ENCODE data around the gene UGT1A8.
"Not testable (repeated sequence)": the region's sequence is repeated elsewhere in the genome, so short reads cannot be mapped to it uniquely, and the experiment has no call there.

UGT1A8 gene

GRCh38 chr2:233604826-233605225 lies 12.6 kb upstream of the UGT1A8 start:
- TF ChIP-seq EZH2phosphoT487 (IDR thresholded peaks at IDR 0.05; ENCODE audit: low read depth) (no peak), CTCF (IDR thresholded peaks at IDR 0.05; ENCODE audit: low read depth, low read length) (no peak)
- H3K27ac ChIP-seq (ENCODE audit: low read length): no peak overlapping the region
- H2AFZ ChIP-seq (ENCODE audit: low read depth, low read length): no peak overlapping the region

DNA sequence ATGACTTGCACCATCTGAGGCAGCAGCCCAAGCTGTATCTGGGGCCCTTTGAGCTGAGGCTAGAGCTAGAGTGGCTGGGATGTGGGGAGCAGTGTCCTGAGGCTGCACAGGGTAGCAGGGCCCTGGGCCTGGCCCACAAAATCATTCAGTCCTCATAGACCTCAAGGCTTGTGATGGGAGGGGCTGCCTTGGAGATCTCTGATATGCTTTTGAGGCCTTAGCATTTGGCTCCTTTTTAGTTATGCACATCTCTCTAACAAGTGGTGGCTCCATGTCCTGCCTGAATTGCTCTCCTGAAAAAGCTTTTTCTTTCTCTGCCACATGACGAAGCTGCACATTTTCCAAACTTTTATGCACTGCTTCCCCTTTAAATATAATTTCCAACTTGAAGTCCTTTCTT lies 11.8 kb upstream of the UGT1A8 start:
- H3K36me3 ChIP-seq (replicated peaks; ENCODE audit: low read depth, low read length): no peaks in the 10 kb centered on the region
- H4K20me1 ChIP-seq (ENCODE audit: insufficient read depth, low read length): no peaks in the 10 kb centered on the region
- H3K4me2 ChIP-seq (ENCODE audit: low read length): no peak overlapping the region
- H3K9ac ChIP-seq (ENCODE audit: low read length): no peak overlapping the region
- TF ChIP-seq EZH2phosphoT487 (IDR thresholded peaks at IDR 0.05; ENCODE audit: low read depth): no peak
- TF ChIP-seq CTCF (IDR thresholded peaks at IDR 0.05; ENCODE audit: low read depth, low read length): no peak
- no peak overlapping the region for H3K4me3 ChIP-seq (ENCODE audit: low read length)
- H3K79me2 ChIP-seq (ENCODE audit: low read length): no peaks in the 10 kb centered on the region
- no peaks in the 10 kb centered on the region for H3K4me1 ChIP-seq (ENCODE audit: low read length)
- H3K27me3 ChIP-seq (ENCODE audit: low read depth, low read length): no peaks in the 10 kb centered on the region
- H3K9me3 ChIP-seq (ENCODE audit: insufficient read depth, low read length): no peaks in the 10 kb centered on the region
- no peak overlapping the region for H3K27ac ChIP-seq (ENCODE audit: low read length)
- no peak overlapping the region for H2AFZ ChIP-seq (ENCODE audit: low read depth, low read length)

More at GRCh38 chr2:233604826-233605225, 12.6 kb upstream of the UGT1A8 start:
- no peak overlapping the region for H3K4me2 ChIP-seq (ENCODE audit: low read length)
- H3K4me1 ChIP-seq (ENCODE audit: low read length): no peaks in the 10 kb centered on the region
- H3K9ac ChIP-seq (ENCODE audit: low read length): no peak overlapping the region
- H3K9me3 ChIP-seq (ENCODE audit: insufficient read depth, low read length): no peaks in the 10 kb centered on the region
- H3K27me3 ChIP-seq (ENCODE audit: low read depth, low read length): no peaks in the 10 kb centered on the region
- no peak overlapping the region for H3K4me3 ChIP-seq (ENCODE audit: low read length)
- H4K20me1 ChIP-seq (ENCODE audit: insufficient read depth, low read length): no peaks in the 10 kb centered on the region
- no peaks in the 10 kb centered on the region for H3K79me2 ChIP-seq (ENCODE audit: low read length)
- H3K36me3 ChIP-seq (replicated peaks; ENCODE audit: low read depth, low read length): no peaks in the 10 kb centered on the region

DNA sequence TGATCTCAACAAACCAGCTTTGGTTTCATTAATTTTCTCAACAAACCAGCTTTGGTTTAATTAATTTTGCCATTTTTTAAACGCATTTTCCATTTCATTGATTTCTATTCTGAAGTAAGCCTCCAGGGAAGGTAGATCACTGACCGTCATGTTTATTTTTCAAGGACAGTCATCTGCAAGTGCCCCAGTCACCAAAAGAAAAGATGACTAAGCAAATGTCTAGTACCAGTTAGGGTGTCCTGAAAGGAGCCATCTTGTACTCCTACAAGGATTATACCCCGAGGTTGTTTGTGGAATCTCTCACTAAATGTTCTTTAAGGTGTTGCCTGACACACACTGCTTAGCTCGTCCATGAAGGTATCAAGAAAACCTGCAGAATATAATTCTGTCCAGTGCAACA lies 6.1 kb upstream of the UGT1A8 start:
- H2AFZ ChIP-seq (ENCODE audit: low read depth, low read length): no peak overlapping the region
- no peaks in the 10 kb centered on the region for H3K9me3 ChIP-seq (ENCODE audit: insufficient read depth, low read length)
- H4K20me1 ChIP-seq (ENCODE audit: insufficient read depth, low read length): no peaks in the 10 kb centered on the region
- H3K36me3 ChIP-seq (replicated peaks; ENCODE audit: low read depth, low read length): no peaks in the 10 kb centered on the region
- no peak overlapping the region for H3K9ac ChIP-seq (ENCODE audit: low read length)
- TF ChIP-seq CTCF (IDR thresholded peaks at IDR 0.05; ENCODE audit: low read depth, low read length) (no peak), EZH2phosphoT487 (IDR thresholded peaks at IDR 0.05; ENCODE audit: low read depth) (no peak)
- no peaks in the 10 kb centered on the region for H3K27me3 ChIP-seq (ENCODE audit: low read depth, low read length)
- no peaks in the 10 kb centered on the region for H3K4me1 ChIP-seq (ENCODE audit: low read length)
- no peaks in the 10 kb centered on the region for H3K79me2 ChIP-seq (ENCODE audit: low read length)
- no peak overlapping the region for H3K4me3 ChIP-seq (ENCODE audit: low read length)
- no peak overlapping the region for H3K27ac ChIP-seq (ENCODE audit: low read length)
- H3K4me2 ChIP-seq (ENCODE audit: low read length): no peak overlapping the region

GRCh38 chr2:233620204-233620603 lies 2.8 kb downstream of the UGT1A8 start:
- Histone ChIP-seq H3K4me3 (ENCODE audit: low read length) (no peak overlapping the region), H4K20me1 (ENCODE audit: insufficient read depth, low read length) (no peaks in the 10 kb centered on the region), H3K4me2 (ENCODE audit: low read length) (no peak overlapping the region), H3K9me3 (ENCODE audit: insufficient read depth, low read length) (no peaks in the 10 kb centered on the region), H3K27me3 (ENCODE audit: low read depth, low read length) (no peaks in the 10 kb centered on the region), H3K9ac (ENCODE audit: low read length) (no peak overlapping the region), H3K79me2 (ENCODE audit: low read length) (no peaks in the 10 kb centered on the region), H2AFZ (ENCODE audit: low read depth, low read length) (no peak overlapping the region), H3K27ac (ENCODE audit: low read length) (no peak overlapping the region), H3K36me3 (replicated peaks; ENCODE audit: low read depth, low read length) (no peaks in the 10 kb centered on the region), H3K4me1 (ENCODE audit: low read length) (no peaks in the 10 kb centered on the region)
- TF ChIP-seq CTCF (IDR thresholded peaks at IDR 0.05; ENCODE audit: low read depth, low read length) (no peak), EZH2phosphoT487 (IDR thresholded peaks at IDR 0.05; ENCODE audit: low read depth) (no peak)

- not testable (repeated sequence) for H3K4me1 ChIP-seq (ENCODE audit: low read length); H3K4me3 ChIP-seq (ENCODE audit: low read length); H3K9me3 ChIP-seq (ENCODE audit: insufficient read depth, low read length); H3K79me2 ChIP-seq (ENCODE audit: low read length); H3K4me2 ChIP-seq (ENCODE audit: low read length); H4K20me1 ChIP-seq (ENCODE audit: insufficient read depth, low read length); H3K36me3 ChIP-seq (replicated peaks; ENCODE audit: low read depth, low read length); H2AFZ ChIP-seq (ENCODE audit: low read depth, low read length); H3K9ac ChIP-seq (ENCODE audit: low read length); H3K27ac ChIP-seq (ENCODE audit: low read length); H3K27me3 ChIP-seq (ENCODE audit: low read depth, low read length)
Observed at GRCh38 chr2:233621863-233622262, 4.4 kb downstream of the UGT1A8 start.

Data from OCI-LY3 (cell line).